Measurements from ENCODE around the gene FGD4. TPM values are rescaled to one million over a fixed set of nuclear protein-coding genes. Genes with fewer than 3 reads are reported as not detected.

FGD4 gene
- 55.5 TPM for total RNA-seq
- 4.9 TPM for polyA plus RNA-seq (ENCODE audit: insufficient read depth, low read depth, low replicate concordance)
- long read RNA-seq, donor 1, result 0 reads
- long read RNA-seq, donor 2, partial matches to known transcripts, result 0 of 2 reads
- long read RNA-seq, donor 2, other reads (novel, unspliced or antisense), result 0 of 2 reads
- long read RNA-seq, donor 3, result 0 reads
- long read RNA-seq, donor 4, partial matches to known transcripts, result 0 of 1 reads
- long read RNA-seq, donor 4, other reads (novel, unspliced or antisense), result 0 of 1 reads
- long read RNA-seq, donor 5, result 0 reads
- long read RNA-seq, donor 6, partial matches to known transcripts, result 0 of 1 reads
- long read RNA-seq, donor 6, other reads (novel, unspliced or antisense), result 0 of 1 reads
- long read RNA-seq, donor 7, partial matches to known transcripts, result 32 of 46 reads
- long read RNA-seq, donor 7, other reads (novel, unspliced or antisense), result 12 of 46 reads
- long read RNA-seq, donor 8, result 0 reads
- long read RNA-seq, donor 9, result 0 reads
- long read RNA-seq, donor 10, result 0 reads

DNA sequence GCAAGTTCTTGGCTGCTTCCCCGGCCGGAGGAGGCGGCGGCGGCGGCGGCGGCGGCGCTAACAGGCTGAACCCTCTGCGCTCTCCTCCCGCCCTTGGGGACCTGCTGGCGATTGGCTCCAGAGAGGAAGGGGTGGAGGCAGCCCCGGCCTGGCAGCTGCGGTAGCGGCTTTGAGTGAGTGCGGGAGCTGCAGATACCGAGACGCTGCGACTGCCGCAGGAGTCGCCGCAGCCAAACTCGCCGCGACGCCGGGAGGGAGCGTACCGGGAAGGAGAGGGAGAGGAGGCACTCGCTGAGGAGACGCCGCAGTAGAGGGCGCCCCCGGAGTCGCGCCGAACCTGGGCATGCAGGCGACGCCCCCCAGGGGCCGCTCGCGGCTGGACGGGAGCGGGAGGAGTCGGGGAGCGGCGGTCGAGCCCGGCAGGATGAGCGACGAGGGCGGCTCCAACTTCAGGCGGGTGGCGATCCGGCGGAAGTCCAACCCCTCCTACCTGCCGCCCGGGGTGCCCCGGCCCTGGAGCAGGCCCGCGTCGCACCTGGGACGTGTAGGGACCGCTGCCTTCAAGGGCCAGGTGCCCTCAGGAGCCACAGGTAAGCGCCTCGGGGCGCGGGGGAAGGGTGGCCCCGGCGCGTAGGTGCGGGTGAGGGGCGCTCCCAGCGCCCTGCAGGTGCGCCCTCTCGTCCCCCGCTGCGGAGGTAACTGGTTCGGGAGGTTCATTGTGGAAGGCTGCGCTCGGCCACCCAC, at the start of gene FGD4:
TSS of gene FGD4 (plus strand) at position 189 of the 744 bp plus-strand sequence.
- H3K9ac ChIP-seq (ENCODE audit: low read length in 3 of 3), result peak within 1 kb of the TSS; percentile 40 to 89 (median 67)
- intact Hi-C loops (cut with DNase I), result no loop called here
- H3K27ac ChIP-seq (ENCODE audit: low read depth in 2 of 2, low read length in 2 of 2), result peak within 1 kb of the TSS; percentile 91 to 92
- peak; percentile 91 to 95 (median 93) for DNase-seq
- no peak for TF ChIP-seq CTCF (IDR thresholded peaks at IDR 0.05; ENCODE audit: borderline replicate concordance, extremely low read depth, insufficient read depth)
- peak within 1 kb of the TSS; percentile 58 to 86 (median 67) for H3K4me3 ChIP-seq (ENCODE audit: low read length in 3 of 3)
- no peak for FAIRE-seq
- no peaks in the 10 kb centered on the region for H3K9me3 ChIP-seq (ENCODE audit: control insufficient read depth in 2 of 3, insufficient read depth in 1 of 3, low read length in 3 of 3)
- no peaks in the 10 kb centered on the region for H3K36me3 ChIP-seq (ENCODE audit: control insufficient read depth in 2 of 3, insufficient read depth in 3 of 3, low read length in 3 of 3)
- no peaks in the 10 kb centered on the region for H3K27me3 ChIP-seq (ENCODE audit: control insufficient read depth, insufficient read depth, low read length)
- peaks cover 0 to 4% (median 0%) of the 10 kb centered on the region in 3 donors for H3K4me1 ChIP-seq (ENCODE audit: control insufficient read depth in 2 of 3, insufficient read depth in 2 of 3, low read depth in 1 of 3, low read length in 3 of 3)

DNA sequence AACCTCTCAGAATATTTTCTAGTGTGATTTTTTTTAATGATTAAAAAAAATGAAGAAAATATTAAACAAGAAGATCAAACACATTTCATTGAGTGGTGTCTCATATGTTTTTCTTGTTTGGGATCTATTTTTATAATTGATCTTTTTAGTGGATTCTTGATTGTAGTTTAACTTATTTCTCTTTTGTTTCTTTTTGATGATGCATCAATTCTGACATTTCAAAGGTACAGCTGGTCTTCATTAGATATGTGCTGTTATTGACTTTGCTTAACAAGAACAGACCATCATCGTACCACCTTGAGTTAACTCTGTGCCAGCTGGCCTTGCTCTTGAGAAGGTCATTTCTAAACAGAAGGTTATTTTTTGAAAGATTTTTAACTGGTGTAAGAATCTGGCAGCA, 45.8 kb upstream of the FGD4 start:
- Histone ChIP-seq H3K27me3 (ENCODE audit: control insufficient read depth, insufficient read depth, low read length) (no peaks in the 10 kb centered on the region), H3K9ac (ENCODE audit: low read length in 3 of 3) (no peak overlapping the region), H3K4me1 (ENCODE audit: control insufficient read depth in 2 of 3, insufficient read depth in 2 of 3, low read depth in 1 of 3, low read length in 3 of 3) (no peaks in the 10 kb centered on the region), H3K9me3 (ENCODE audit: control insufficient read depth in 2 of 3, insufficient read depth in 1 of 3, low read length in 3 of 3) (no peaks in the 10 kb centered on the region), H3K36me3 (ENCODE audit: control insufficient read depth in 2 of 3, insufficient read depth in 3 of 3, low read length in 3 of 3) (no peaks in the 10 kb centered on the region), H3K27ac (ENCODE audit: low read depth in 2 of 2, low read length in 2 of 2) (no peak overlapping the region), H3K4me3 (ENCODE audit: low read length in 3 of 3) (no peak overlapping the region)
- FAIRE-seq, result peak; percentile 57
- no peak for TF ChIP-seq CTCF (IDR thresholded peaks at IDR 0.05; ENCODE audit: borderline replicate concordance, extremely low read depth, insufficient read depth)
- intact Hi-C loops (cut with DNase I), result no loop called here
- no peak for DNase-seq

GRCh38 chr12:32357601-32358249, 41.6 kb upstream of the FGD4 start:
- Histone ChIP-seq H3K4me3 (ENCODE audit: low read length in 3 of 3) (no peak overlapping the region), H3K36me3 (ENCODE audit: control insufficient read depth in 2 of 3, insufficient read depth in 3 of 3, low read length in 3 of 3) (no peaks in the 10 kb centered on the region), H3K27me3 (ENCODE audit: control insufficient read depth, insufficient read depth, low read length) (no peaks in the 10 kb centered on the region), H3K27ac (ENCODE audit: low read depth in 2 of 2, low read length in 2 of 2) (no peak overlapping the region), H3K4me1 (ENCODE audit: control insufficient read depth in 2 of 3, insufficient read depth in 2 of 3, low read depth in 1 of 3, low read length in 3 of 3) (no peaks in the 10 kb centered on the region), H3K9ac (ENCODE audit: low read length in 3 of 3) (no peak overlapping the region), H3K9me3 (ENCODE audit: control insufficient read depth in 2 of 3, insufficient read depth in 1 of 3, low read length in 3 of 3) (no peaks in the 10 kb centered on the region)
- no peak for DNase-seq
- no peak for TF ChIP-seq CTCF (IDR thresholded peaks at IDR 0.05; ENCODE audit: borderline replicate concordance, extremely low read depth, insufficient read depth)
- no peak for FAIRE-seq
- intact Hi-C loops (cut with DNase I), result no loop called here

All from kidney (tissue), 22 donors.